ENCODE measurements around the gene EXT2. TPM values are rescaled to one million over a fixed set of nuclear protein-coding genes. Genes with fewer than 3 reads are reported as not detected.

EXT2 gene
- polyA plus RNA-seq, 3 donors = 64.7 to 71.0 (median 67.8) TPM

GRCh38 chr11:44079376-44079775, 16.1 kb upstream of the EXT2 start:
- no peak for DNase-seq

GRCh38 chr11:44080951-44081350, 14.5 kb upstream of the EXT2 start:
- DNase-seq = no peak

GRCh38 chr11:44082645-44083044, 12.8 kb upstream of the EXT2 start:
- no peak for DNase-seq

- DNase-seq = no peak
These were observed 12.0 kb upstream of the EXT2 start for GRCh38 chr11:44083433-44083832.

GRCh38 chr11:44083906-44084305, 11.6 kb upstream of the EXT2 start:
- no peak for DNase-seq

- DNase-seq = no peak
These were observed 10.1 kb upstream of the EXT2 start for GRCh38 chr11:44085330-44085729.

- DNase-seq = no peak
These were observed 7.1 kb upstream of the EXT2 start for GRCh38 chr11:44088377-44088776.

- no peak for DNase-seq
These were observed 6.6 kb upstream of the EXT2 start for GRCh38 chr11:44088871-44089270.

- no peak for DNase-seq
These were observed 4.9 kb upstream of the EXT2 start for GRCh38 chr11:44090539-44090938.

- DNase-seq = peak; percentile 78
These were observed 1.1 kb upstream of the EXT2 start for GRCh38 chr11:44094260-44094868.

GRCh38 chr11:44096360-44097185, 1.1 kb downstream of the EXT2 start:
- DNase-seq = no peak

GRCh38 chr11:44097821-44098220, 2.3 kb downstream of the EXT2 start:
- no peak for DNase-seq

- DNase-seq = no peak
These were observed 5.6 kb downstream of the EXT2 start for GRCh38 chr11:44101098-44101497.

GRCh38 chr11:44104481-44105294, 9.2 kb downstream of the EXT2 start:
- no peak for DNase-seq

- DNase-seq = no peak
These were observed 12.8 kb downstream of the EXT2 start for GRCh38 chr11:44108260-44108659.

GRCh38 chr11:44110231-44110679, 14.8 kb downstream of the EXT2 start:
- peak; percentile 40 for DNase-seq

GRCh38 chr11:44112091-44112821, 16.8 kb downstream of the EXT2 start:
- DNase-seq = no peak

GRCh38 chr11:44113018-44113417, 17.5 kb downstream of the EXT2 start:
- DNase-seq = no peak

- DNase-seq = no peak
These were observed 18.1 kb downstream of the EXT2 start for GRCh38 chr11:44113572-44113971.

- no peak for DNase-seq
These were observed 20.9 kb downstream of the EXT2 start for GRCh38 chr11:44116234-44116830.

GRCh38 chr11:44120169-44120568, 24.7 kb downstream of the EXT2 start:
- no peak for DNase-seq

Data from renal pelvis (tissue), 4 donors.